Right lobe of liver (tissue), 4 donors: ENCODE measurements around the gene TCL1A.

Experiments used
- POLR2A ChIP-seq: fragments of 450-650 bp; IDR thresholded peaks from one replicate; pipeline ENCODE4 v1.6.1; 2017; ENCODE audit warnings: antibody characterized with exemption, mild to moderate bottlenecking
- TF ChIP-seq, protein P1 (sequence below), 4 donors: fragments of 200-600 bp in 3 of 4; fragments of 450-650 bp in 1 of 4; IDR thresholded peaks; one replicate each; pipeline versions ENCODE4 v1.5.1 to v1.8.0; 2016 to 2022; ENCODE audit warnings: antibody characterized with exemption in 4 of 4, mild to moderate bottlenecking in 2 of 4
- donor health status: DM: no; HTN: no; CAD: no.
- donor health status: DM: no; HTN: no; CAD: no.
- donor health status: DM: no; HTN: yes; CAD: no.

DNA sequence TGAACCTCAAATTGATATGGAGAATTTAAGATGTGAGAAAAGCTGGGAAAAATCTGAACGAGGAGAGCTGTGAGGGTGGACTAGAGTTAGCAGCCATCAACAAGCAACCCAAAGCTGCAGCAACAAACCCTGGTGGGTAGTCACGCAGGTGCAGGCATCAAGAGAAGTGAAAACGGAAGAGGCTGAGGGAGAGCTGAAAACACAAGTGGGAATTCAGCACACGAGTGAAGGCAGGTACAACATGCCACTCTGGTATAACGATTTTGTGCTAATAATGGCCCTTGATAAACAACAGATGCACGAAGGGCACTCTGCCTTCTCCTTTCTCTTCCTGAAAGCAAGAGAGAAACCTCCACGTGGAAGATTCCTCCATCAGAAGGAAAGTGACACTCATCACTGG, 16.2 kb downstream of the TCL1A start:
- TF ChIP-seq POLR2A, result no peak
- TF ChIP-seq, protein P1, sequence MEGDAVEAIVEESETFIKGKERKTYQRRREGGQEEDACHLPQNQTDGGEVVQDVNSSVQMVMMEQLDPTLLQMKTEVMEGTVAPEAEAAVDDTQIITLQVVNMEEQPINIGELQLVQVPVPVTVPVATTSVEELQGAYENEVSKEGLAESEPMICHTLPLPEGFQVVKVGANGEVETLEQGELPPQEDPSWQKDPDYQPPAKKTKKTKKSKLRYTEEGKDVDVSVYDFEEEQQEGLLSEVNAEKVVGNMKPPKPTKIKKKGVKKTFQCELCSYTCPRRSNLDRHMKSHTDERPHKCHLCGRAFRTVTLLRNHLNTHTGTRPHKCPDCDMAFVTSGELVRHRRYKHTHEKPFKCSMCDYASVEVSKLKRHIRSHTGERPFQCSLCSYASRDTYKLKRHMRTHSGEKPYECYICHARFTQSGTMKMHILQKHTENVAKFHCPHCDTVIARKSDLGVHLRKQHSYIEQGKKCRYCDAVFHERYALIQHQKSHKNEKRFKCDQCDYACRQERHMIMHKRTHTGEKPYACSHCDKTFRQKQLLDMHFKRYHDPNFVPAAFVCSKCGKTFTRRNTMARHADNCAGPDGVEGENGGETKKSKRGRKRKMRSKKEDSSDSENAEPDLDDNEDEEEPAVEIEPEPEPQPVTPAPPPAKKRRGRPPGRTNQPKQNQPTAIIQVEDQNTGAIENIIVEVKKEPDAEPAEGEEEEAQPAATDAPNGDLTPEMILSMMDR (IDR thresholded peaks at IDR 0.05), result no peak
